Stimulated activated CD8-positive, alpha-beta memory T cell treated with anti-CD3 and anti-CD28 coated beads, Interleukin-2, amount 100 ng/mL, for 1 hour (primary cell): Measurements from ENCODE around the gene HECTD4.
"Not testable (repeated sequence)": the region's sequence is repeated elsewhere in the genome, so short reads cannot be mapped to it uniquely, and the experiment has no call there.

Source experiments
- DNase-seq, 2 donors: peaks; one replicate each; pipeline ENCODE4 v3.0.0-alpha.2; 2020; ENCODE audit warnings: low read depth in 2 of 2

Gene HECTD4

GRCh38 chr12:112406519-112407488 is 24.6 kb upstream of the HECTD4 start:
- no peak for DNase-seq

GRCh38 chr12:112401903-112402498 is 19.8 kb upstream of the HECTD4 start:
- DNase-seq = no peak

GRCh38 chr12:112401054-112401453 is 18.8 kb upstream of the HECTD4 start:
- no peak for DNase-seq

- no peak for DNase-seq
Observed at GRCh38 chr12:112393328-112393727, 11.1 kb upstream of the HECTD4 start.

GRCh38 chr12:112389922-112390654 is 7.9 kb upstream of the HECTD4 start:
- DNase-seq = not testable (repeated sequence)

- no peak for DNase-seq
Observed at GRCh38 chr12:112389228-112389627, 7.0 kb upstream of the HECTD4 start.

- DNase-seq = no peak
Observed at GRCh38 chr12:112386726-112387125, 4.5 kb upstream of the HECTD4 start.

GRCh38 chr12:112382866-112383265 is 635 bp upstream of the HECTD4 start:
- DNase-seq = no peak

GRCh38 chr12:112381406-112381882 is 787 bp downstream of the HECTD4 start:
- DNase-seq = peak in 1 of 2 donors; percentile 7

GRCh38 chr12:112380663-112381405 is 1.4 kb downstream of the HECTD4 start:
- DNase-seq = no peak

- DNase-seq = no peak
Observed at GRCh38 chr12:112375105-112375504, 7.1 kb downstream of the HECTD4 start.

- no peak for DNase-seq
Observed at GRCh38 chr12:112374166-112374740, 8.0 kb downstream of the HECTD4 start.

GRCh38 chr12:112370868-112371510 is 11.2 kb downstream of the HECTD4 start:
- DNase-seq = no peak

GRCh38 chr12:112370199-112370598 is 12.0 kb downstream of the HECTD4 start:
- DNase-seq = no peak

- DNase-seq = no peak
Observed at GRCh38 chr12:112368856-112369255, 13.4 kb downstream of the HECTD4 start.

- DNase-seq = no peak
Observed at GRCh38 chr12:112367965-112368364, 14.3 kb downstream of the HECTD4 start.

- no peak for DNase-seq
Observed at GRCh38 chr12:112362310-112362709, 19.9 kb downstream of the HECTD4 start.

- DNase-seq = no peak
Observed at GRCh38 chr12:112361271-112361670, 21.0 kb downstream of the HECTD4 start.

- no peak for DNase-seq
Observed at GRCh38 chr12:112359290-112359689, 22.9 kb downstream of the HECTD4 start.

- DNase-seq = no peak
Observed at GRCh38 chr12:112357214-112357613, 25.0 kb downstream of the HECTD4 start.

- no peak for DNase-seq
Observed at GRCh38 chr12:112354399-112354798, 27.8 kb downstream of the HECTD4 start.
